Neural progenitor cell (in vitro differentiated cells): ENCODE measurements around the gene KLHL40. TPM values are rescaled to one million over a fixed set of nuclear protein-coding genes. Genes with fewer than 3 reads are reported as not detected.

Source experiments
- DNase-seq: peaks from one replicate; pipeline ENCODE4 v3.0.0-alpha.2; 2016; ENCODE audit warnings: low spot score
- H2AFZ ChIP-seq: fragments of 200-600 bp; sonication (generic); replicated peaks from 2 replicates; pipeline ENCODE4 v1.6.1; 2016; ENCODE audit warnings: antibody characterized with exemption
- H3F3A ChIP-seq: fragments of 200-600 bp; sonication (generic); 2 replicates; pipeline ENCODE4 v1.6.1; 2016; ENCODE audit warnings: antibody characterized with exemption, low read depth
- H3K27ac ChIP-seq: fragments of 200-600 bp; sonication (generic); 2 replicates; pipeline ENCODE4 v1.5.1; 2016; ENCODE audit warnings: mild to moderate bottlenecking
- H3K27me3 ChIP-seq: fragments of 200-600 bp; sonication (generic); 2 replicates; pipeline ENCODE4 v1.6.1; 2016; ENCODE audit warnings: mild to moderate bottlenecking, moderate library complexity
- H3K36me3 ChIP-seq: fragments of 200-600 bp; sonication (generic); 2 replicates; pipeline ENCODE4 v1.5.1; 2016
- H3K4me1 ChIP-seq: fragments of 200-600 bp; sonication (generic); 2 replicates; pipeline ENCODE4 v1.6.1; 2016; ENCODE audit warnings: mixed run types
- H3K4me2 ChIP-seq: fragments of 200-600 bp; sonication (generic); 2 replicates; pipeline ENCODE4 v1.6.1; 2016
- H3K4me3 ChIP-seq: fragments of 200-600 bp; sonication (generic); 2 replicates; pipeline ENCODE4 v1.5.1; 2016
- H3K79me2 ChIP-seq: fragments of 200-600 bp; sonication (generic); 2 replicates; pipeline ENCODE4 v1.6.1; 2016; ENCODE audit warnings: low read depth
- H3K9ac ChIP-seq: fragments of 200-600 bp; sonication (generic); 2 replicates; pipeline ENCODE4 v1.6.1; 2016
- H3K9me3 ChIP-seq: fragments of 200-600 bp; sonication (generic); 2 replicates; pipeline ENCODE4 v1.5.1; 2016; ENCODE audit warnings: low read depth
- H4K20me1 ChIP-seq: fragments of 200-600 bp; sonication (generic); 2 replicates; pipeline ENCODE4 v1.6.1; 2016; ENCODE audit warnings: low read depth
- H3K27ac Mint-ChIP-seq: 3 replicates; pipeline ENCODE4 v1.8.0; 2021; ENCODE audit warnings: mixed read lengths
- H3K27me3 Mint-ChIP-seq: 2 replicates; pipeline ENCODE4 v1.8.0; 2022; ENCODE audit warnings: low read depth, mild to moderate bottlenecking, inconsistent platforms, moderate library complexity, mixed read lengths; ENCODE audit not compliant: insufficient read depth
- H3K36me3 Mint-ChIP-seq: 3 replicates; pipeline ENCODE4 v1.8.0; 2021; ENCODE audit warnings: mixed read lengths
- H3K4me1 Mint-ChIP-seq: 3 replicates; pipeline ENCODE4 v1.8.0; 2021; ENCODE audit warnings: mixed read lengths
- H3K4me3 Mint-ChIP-seq: 3 replicates; pipeline ENCODE4 v1.8.0; 2021; ENCODE audit warnings: mild to moderate bottlenecking, moderate library complexity, mixed read lengths
- H3K9me3 Mint-ChIP-seq: 3 replicates; pipeline ENCODE4 v1.8.0; 2020; ENCODE audit warnings: mixed read lengths
- EZH2 ChIP-seq: fragments of 200-600 bp; sonication (generic); IDR thresholded peaks from 2 replicates; pipeline ENCODE4 v1.6.1; 2017; ENCODE audit warnings: antibody characterized with exemption, mild to moderate bottlenecking, moderate library complexity
- EZH2phosphoT487 ChIP-seq: fragments of 200-600 bp; sonication (generic); IDR thresholded peaks from 2 replicates; pipeline ENCODE4 v1.6.1; 2017; ENCODE audit warnings: antibody characterized with exemption
- total RNA-seq: library from RNA; depleted of rRNA; stranded (reverse); fragments of >200 nt; gene quantifications from 2 replicates; pipeline ENCODE4 v1.2.3, GENCODE V29; 2015; ENCODE audit warnings: low replicate concordance
- TF ChIP-seq, protein P1 (sequence below): fragments of 200-600 bp; sonication (generic); IDR thresholded peaks from 2 replicates; pipeline ENCODE4 v1.5.1; 2017; ENCODE audit warnings: antibody characterized with exemption, mild to moderate bottlenecking

KLHL40 gene
- total RNA-seq, 1 donor from 2014 or later, result not detected

DNA sequence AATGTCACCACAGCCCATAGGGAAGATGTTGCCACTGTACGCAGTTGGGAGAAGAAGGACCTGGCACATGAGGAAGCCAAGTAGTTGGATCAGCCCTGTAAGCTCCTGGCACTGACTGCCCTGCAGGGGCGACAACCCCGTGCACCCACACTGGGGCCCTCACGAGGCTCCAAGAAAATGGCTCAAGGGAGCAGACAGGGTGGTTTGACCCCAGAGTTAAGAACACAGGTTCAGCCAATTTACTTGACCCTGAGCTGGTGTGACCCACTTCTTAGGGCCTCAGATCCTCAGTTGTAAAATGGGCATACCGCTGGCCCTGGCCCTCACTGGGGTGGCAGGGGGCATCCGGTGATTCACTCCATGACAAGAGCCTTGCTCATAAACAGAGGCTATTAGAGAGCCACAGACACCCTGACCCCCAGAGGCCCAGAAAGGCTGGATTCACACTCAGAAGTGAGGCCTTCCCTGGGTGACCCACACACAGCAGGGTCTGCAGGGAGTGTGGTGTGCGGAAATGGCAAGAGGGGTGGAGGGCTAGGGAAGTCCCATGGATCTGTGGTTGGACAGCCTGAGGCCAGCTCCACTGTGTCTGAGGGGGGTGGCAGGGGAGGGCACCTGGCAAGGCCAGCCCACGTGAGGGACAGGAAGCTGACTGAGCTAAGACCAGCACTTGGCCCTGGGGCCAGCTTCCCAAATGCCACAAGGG lies 19.0 kb downstream of the KLHL40 start:
- no peak overlapping the region for H2AFZ ChIP-seq
- H3K9me3 ChIP-seq, result no peaks in the 10 kb centered on the region
- H4K20me1 ChIP-seq, result peaks cover 14% of the 10 kb centered on the region
- no peaks in the 10 kb centered on the region for H3F3A ChIP-seq
- Mint-ChIP-seq H3K4me1 (no peaks in the 10 kb centered on the region), H3K27me3 (peaks cover 20% of the 10 kb centered on the region), H3K9me3 (peaks cover 2% of the 10 kb centered on the region), H3K4me3 (no peak overlapping the region), H3K36me3 (no peaks in the 10 kb centered on the region), H3K27ac (no peak overlapping the region)
- TF ChIP-seq, protein P1, sequence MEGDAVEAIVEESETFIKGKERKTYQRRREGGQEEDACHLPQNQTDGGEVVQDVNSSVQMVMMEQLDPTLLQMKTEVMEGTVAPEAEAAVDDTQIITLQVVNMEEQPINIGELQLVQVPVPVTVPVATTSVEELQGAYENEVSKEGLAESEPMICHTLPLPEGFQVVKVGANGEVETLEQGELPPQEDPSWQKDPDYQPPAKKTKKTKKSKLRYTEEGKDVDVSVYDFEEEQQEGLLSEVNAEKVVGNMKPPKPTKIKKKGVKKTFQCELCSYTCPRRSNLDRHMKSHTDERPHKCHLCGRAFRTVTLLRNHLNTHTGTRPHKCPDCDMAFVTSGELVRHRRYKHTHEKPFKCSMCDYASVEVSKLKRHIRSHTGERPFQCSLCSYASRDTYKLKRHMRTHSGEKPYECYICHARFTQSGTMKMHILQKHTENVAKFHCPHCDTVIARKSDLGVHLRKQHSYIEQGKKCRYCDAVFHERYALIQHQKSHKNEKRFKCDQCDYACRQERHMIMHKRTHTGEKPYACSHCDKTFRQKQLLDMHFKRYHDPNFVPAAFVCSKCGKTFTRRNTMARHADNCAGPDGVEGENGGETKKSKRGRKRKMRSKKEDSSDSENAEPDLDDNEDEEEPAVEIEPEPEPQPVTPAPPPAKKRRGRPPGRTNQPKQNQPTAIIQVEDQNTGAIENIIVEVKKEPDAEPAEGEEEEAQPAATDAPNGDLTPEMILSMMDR, result no peak
- TF ChIP-seq EZH2 (no peak), EZH2phosphoT487 (no peak)
- no peak overlapping the region for H3K9ac ChIP-seq
- H3K36me3 ChIP-seq, result no peaks in the 10 kb centered on the region
- H3K4me1 ChIP-seq, result no peaks in the 10 kb centered on the region
- H3K27me3 ChIP-seq, result no peaks in the 10 kb centered on the region
- no peak for DNase-seq
- H3K79me2 ChIP-seq, result no peaks in the 10 kb centered on the region
- H3K27ac ChIP-seq, result no peak overlapping the region
- H3K4me2 ChIP-seq, result no peak overlapping the region
- no peak overlapping the region for H3K4me3 ChIP-seq

DNA sequence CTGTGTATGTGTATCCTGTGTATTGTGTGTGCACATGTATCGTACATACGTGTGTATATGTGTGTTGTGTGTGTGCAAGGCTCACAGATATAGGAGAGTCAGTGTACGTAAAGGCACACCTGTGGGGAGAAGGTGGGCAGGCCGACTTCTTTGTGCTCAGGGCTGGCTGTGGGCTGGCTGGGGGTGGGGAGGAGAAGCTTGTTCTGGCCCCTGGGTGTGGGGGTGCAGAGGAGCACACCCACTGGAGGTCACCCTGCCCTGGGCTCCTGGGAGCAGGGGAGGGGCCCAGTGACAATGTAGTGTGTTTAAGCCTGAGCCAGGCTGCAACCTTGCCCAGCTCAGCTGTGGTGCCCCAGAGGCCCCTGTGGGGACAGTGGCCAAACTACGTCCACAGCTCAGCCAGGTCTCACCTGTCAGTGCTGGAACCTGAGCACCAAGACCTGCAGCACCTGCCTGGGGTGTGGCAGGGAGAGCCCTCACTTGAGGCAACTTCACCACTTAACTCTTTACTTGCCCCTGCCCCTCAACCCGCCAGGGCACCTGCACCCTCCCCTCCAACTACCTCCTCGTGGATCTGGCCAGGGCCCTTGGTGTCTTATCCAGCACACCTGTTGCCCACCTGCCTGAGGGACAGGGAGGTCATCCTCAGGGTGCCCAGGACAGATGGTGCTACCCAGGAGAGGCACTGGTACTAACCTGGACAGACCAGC lies 19.9 kb downstream of the KLHL40 start:
- no peak overlapping the region for H3K27ac Mint-ChIP-seq
- H3K36me3 Mint-ChIP-seq, result no peaks in the 10 kb centered on the region
- Histone ChIP-seq H3K4me1 (no peaks in the 10 kb centered on the region), H3K9ac (no peak overlapping the region), H3K27ac (no peak overlapping the region), H3K4me2 (no peak overlapping the region), H3K36me3 (no peaks in the 10 kb centered on the region), H4K20me1 (peaks cover 14% of the 10 kb centered on the region), H3K4me3 (no peak overlapping the region), H3K27me3 (no peaks in the 10 kb centered on the region), H2AFZ (no peak overlapping the region), H3K9me3 (no peaks in the 10 kb centered on the region), H3F3A (no peaks in the 10 kb centered on the region), H3K79me2 (no peaks in the 10 kb centered on the region)
- no peaks in the 10 kb centered on the region for H3K9me3 Mint-ChIP-seq
- no peak for DNase-seq
- peaks cover 20% of the 10 kb centered on the region for H3K27me3 Mint-ChIP-seq
- TF ChIP-seq EZH2phosphoT487, result no peak
- no peak for TF ChIP-seq EZH2
- TF ChIP-seq, protein P1, result no peak
- H3K4me1 Mint-ChIP-seq, result no peaks in the 10 kb centered on the region
- H3K4me3 Mint-ChIP-seq, result no peak overlapping the region

DNA sequence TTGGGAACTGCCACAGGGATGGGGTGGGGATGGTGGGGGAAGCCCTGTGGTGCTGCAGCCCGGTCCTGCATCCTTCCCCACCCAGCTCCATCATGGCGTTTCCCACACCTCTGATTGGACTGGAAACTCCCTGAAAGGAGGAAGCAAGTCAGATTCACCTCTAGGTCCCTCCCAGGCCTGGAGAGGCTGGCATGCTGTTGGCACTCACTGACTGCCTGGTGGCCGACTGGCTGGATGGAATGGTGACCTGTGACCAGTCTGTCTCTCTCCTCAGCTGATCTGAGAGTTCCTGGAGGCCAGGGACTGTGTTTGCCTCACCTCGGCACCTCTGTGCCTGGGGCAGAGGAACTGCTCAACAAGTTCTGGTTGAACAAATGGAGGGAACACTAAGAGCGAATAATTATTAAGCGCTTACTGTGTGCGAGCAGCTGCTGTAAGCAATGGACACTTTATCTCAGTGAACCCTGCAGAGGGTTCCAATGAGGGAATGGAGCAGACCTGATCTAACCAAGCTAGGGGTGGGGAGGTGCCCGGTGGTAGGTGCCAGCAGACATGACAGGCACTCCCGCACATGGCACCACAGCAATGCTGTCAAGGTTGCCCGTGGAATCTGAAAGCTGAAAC lies 20.7 kb downstream of the KLHL40 start:
- no peak for DNase-seq
- Histone ChIP-seq H3F3A (no peaks in the 10 kb centered on the region), H3K9ac (no peak overlapping the region), H3K79me2 (no peaks in the 10 kb centered on the region), H3K36me3 (no peaks in the 10 kb centered on the region), H3K4me3 (no peak overlapping the region), H3K4me1 (no peaks in the 10 kb centered on the region), H4K20me1 (peaks cover 10% of the 10 kb centered on the region), H2AFZ (no peak overlapping the region), H3K9me3 (no peaks in the 10 kb centered on the region), H3K4me2 (no peak overlapping the region), H3K27me3 (no peaks in the 10 kb centered on the region), H3K27ac (no peak overlapping the region)
- Mint-ChIP-seq H3K27me3 (peaks cover 20% of the 10 kb centered on the region), H3K36me3 (no peaks in the 10 kb centered on the region), H3K9me3 (no peaks in the 10 kb centered on the region), H3K27ac (no peak overlapping the region), H3K4me1 (no peaks in the 10 kb centered on the region), H3K4me3 (no peak overlapping the region)
- no peak for TF ChIP-seq EZH2phosphoT487
- no peak for TF ChIP-seq EZH2
- TF ChIP-seq, protein P1, result no peak
